GM12878 (cell line): ENCODE data around the gene LOXL3. TPM values are rescaled to one million over a fixed set of nuclear protein-coding genes. Genes with fewer than 3 reads are reported as not detected.

Experiments used
- BHLHE40 ChIP-seq, 2 experiments: fragments of 450-650 bp in 1 of 2; IDR thresholded peaks; 2 replicates each; pipeline ENCODE4 v1.6.1; 2011 to 2017; ENCODE audit warnings: low read depth in 2 of 2, borderline replicate concordance in 1 of 2, improper control_type of control experiment in 1 of 2, low read length in 1 of 2, mild to moderate bottlenecking in 1 of 2
- CHD4 ChIP-seq: fragments of 200-600 bp; sonication (generic); IDR thresholded peaks from 2 replicates; pipeline ENCODE4 v1.6.1; 2016; ENCODE audit warnings: mild to moderate bottlenecking
- ESRRA ChIP-seq: IDR thresholded peaks from 2 replicates; pipeline ENCODE4 v1.6.1; 2012; ENCODE audit warnings: mild to moderate bottlenecking, low read length, improper control_type of control experiment
- GATAD2B ChIP-seq: fragments of 450-650 bp; conservative IDR thresholded peaks from 2 replicates; pipeline ENCODE4 v1.6.1; 2017; ENCODE audit warnings: low read depth, mild to moderate bottlenecking, moderate library complexity
- HDAC2 ChIP-seq: fragments of 200-600 bp; sonication (generic); IDR thresholded peaks from 2 replicates; pipeline ENCODE4 v1.6.1; 2017
- IKZF2 ChIP-seq, 2 experiments: fragments of 450-650 bp; IDR thresholded peaks; 2 replicates each; pipeline ENCODE4 v1.6.1; 2017; ENCODE audit warnings: mild to moderate bottlenecking in 2 of 2, moderate library complexity in 2 of 2
- NBN ChIP-seq: fragments of 450-650 bp; IDR thresholded peaks from 2 replicates; pipeline ENCODE4 v1.6.1; 2016
- SIX5 ChIP-seq: IDR thresholded peaks from 2 replicates; pipeline ENCODE4 v1.6.1; 2011; ENCODE audit warnings: mild to moderate bottlenecking, low read depth, low read length, moderate library complexity; ENCODE audit not compliant: severe bottlenecking
- TARDBP ChIP-seq: IDR thresholded peaks from 2 replicates; pipeline ENCODE4 v1.6.1; 2016; ENCODE audit warnings: borderline replicate concordance
- polyA plus RNA-seq, 11 experiments: library from polyadenylated mRNA; depleted of rRNA in 4 of 11; unstranded in 6 of 11; stranded (reverse) in 5 of 11; fragments of >200 nt; fragmentation: Nextera tagmentation in 4 of 11; fragmentation: Illumina TruSeq in 1 of 11; extraction: Ambion mirVana in 4 of 11; extraction: Trizol in 1 of 11; gene quantifications; 1 replicate in 1 of 11; 2 replicates in 10 of 11; pipeline versions ENCODE4 v1.2.1 to v1.2.3, GENCODE V29; 2011 to 2016; ENCODE audit warnings: inconsistent platforms in 2 of 11, missing spikeins in 2 of 11, low read depth in 1 of 11
- total RNA-seq, 4 experiments: library from RNA; depleted of rRNA in 3 of 4; stranded (reverse); fragments of >200 nt in 3 of 4; fragmentation: Illumina TruSeq in 1 of 4; extraction: Trizol in 1 of 4; gene quantifications; 2 replicates each; pipeline versions ENCODE4 v1.2.1 to v1.2.3, GENCODE V29; 2013 to 2021
- TF ChIP-seq, protein P1 (sequence below): fragments of 450-650 bp; IDR thresholded peaks from 2 replicates; pipeline ENCODE4 v1.6.1; 2016; ENCODE audit warnings: mild to moderate bottlenecking, moderate library complexity, borderline replicate concordance

The LOXL3 gene
- total and polyA plus RNA-seq, 10 of the 15 experiments (the other 5 are each of a cell fraction or from before 2014, with no cell fraction given) = 6.2 to 40.9 (median 23.3) TPM

DNA sequence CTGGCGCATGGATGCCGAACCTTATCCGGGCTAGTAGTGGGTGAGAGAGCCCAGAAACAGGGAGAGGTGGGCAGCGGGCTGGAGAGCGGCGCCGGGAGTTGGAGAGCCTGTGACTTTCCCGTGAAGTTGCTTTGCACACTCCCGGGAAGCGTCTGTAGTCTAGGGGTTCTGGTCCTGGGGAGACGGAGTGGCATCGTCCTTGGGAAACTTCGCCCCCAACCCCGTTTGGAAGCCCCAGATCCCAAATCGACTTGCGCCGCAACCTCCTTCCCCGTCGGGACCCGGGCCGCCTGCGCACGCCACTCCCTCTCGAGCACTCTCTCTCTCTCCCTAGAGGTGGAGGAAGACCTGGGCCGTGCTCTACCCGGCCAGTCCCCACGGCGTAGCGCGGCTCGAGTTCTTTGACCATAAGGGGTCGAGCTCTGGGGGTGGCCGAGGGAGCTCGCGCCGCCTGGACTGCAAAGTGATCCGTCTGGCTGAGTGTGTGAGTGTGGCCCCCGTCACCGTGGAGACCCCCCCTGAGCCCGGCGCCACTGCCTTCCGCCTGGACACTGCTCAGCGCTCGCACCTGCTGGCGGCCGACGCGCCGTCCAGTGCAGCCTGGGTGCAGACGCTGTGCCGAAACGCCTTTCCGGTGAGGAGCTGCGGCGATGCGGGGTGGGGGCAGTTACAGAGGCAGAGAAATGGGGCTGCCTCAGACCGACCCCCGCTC lies 1.2 kb upstream of the LOXL3 start (continued):
- no peak for TF ChIP-seq HDAC2
- TF ChIP-seq GATAD2B = no peak
- TF ChIP-seq, protein P1, sequence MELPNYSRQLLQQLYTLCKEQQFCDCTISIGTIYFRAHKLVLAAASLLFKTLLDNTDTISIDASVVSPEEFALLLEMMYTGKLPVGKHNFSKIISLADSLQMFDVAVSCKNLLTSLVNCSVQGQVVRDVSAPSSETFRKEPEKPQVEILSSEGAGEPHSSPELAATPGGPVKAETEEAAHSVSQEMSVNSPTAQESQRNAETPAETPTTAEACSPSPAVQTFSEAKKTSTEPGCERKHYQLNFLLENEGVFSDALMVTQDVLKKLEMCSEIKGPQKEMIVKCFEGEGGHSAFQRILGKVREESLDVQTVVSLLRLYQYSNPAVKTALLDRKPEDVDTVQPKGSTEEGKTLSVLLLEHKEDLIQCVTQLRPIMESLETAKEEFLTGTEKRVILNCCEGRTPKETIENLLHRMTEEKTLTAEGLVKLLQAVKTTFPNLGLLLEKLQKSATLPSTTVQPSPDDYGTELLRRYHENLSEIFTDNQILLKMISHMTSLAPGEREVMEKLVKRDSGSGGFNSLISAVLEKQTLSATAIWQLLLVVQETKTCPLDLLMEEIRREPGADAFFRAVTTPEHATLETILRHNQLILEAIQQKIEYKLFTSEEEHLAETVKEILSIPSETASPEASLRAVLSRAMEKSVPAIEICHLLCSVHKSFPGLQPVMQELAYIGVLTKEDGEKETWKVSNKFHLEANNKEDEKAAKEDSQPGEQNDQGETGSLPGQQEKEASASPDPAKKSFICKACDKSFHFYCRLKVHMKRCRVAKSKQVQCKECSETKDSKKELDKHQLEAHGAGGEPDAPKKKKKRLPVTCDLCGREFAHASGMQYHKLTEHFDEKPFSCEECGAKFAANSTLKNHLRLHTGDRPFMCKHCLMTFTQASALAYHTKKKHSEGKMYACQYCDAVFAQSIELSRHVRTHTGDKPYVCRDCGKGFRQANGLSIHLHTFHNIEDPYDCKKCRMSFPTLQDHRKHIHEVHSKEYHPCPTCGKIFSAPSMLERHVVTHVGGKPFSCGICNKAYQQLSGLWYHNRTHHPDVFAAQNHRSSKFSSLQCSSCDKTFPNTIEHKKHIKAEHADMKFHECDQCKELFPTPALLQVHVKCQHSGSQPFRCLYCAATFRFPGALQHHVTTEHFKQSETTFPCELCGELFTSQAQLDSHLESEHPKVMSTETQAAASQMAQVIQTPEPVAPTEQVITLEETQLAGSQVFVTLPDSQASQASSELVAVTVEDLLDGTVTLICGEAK = no peak
- TF ChIP-seq NBN = no peak
- TF ChIP-seq BHLHE40 (IDR thresholded peaks at IDR 0.05; ENCODE audit: borderline replicate concordance in 1 of 2, low read depth in 2 of 2, low read length in 1 of 2) = peak in 1 of 2 experiments; percentile 19; a peak in 1 of 4 replicates
- TF ChIP-seq IKZF2 (IDR thresholded peaks at IDR 0.05) = peak in 1 of 2 experiments; percentile 34
- TF ChIP-seq TARDBP = peak; percentile 12; the same call in 1 of the 2 replicates
- TF ChIP-seq SIX5 = no peak
- TF ChIP-seq CHD4 = no peak
- no peak for TF ChIP-seq ESRRA
